C4-2B (cell line): Measurements from ENCODE around the gene NINJ1.

Experiments
- H3K27ac ChIP-seq: fragments of 450-650 bp; 2 replicates; pipeline ENCODE4 v1.5.1; 2017
- CTCF ChIP-seq: fragments of 450-650 bp; conservative IDR thresholded peaks from 2 replicates; pipeline ENCODE4 v1.5.1; 2017; ENCODE audit warnings: mild to moderate bottlenecking
- ZFX ChIP-seq: fragments of 450-650 bp; IDR thresholded peaks from 2 replicates; pipeline ENCODE4 v1.6.1; 2017

The NINJ1 gene

GRCh38 chr9:93137362-93137761 is 3.3 kb upstream of the NINJ1 start:
- TF ChIP-seq ZFX (no peak), CTCF (no peak)
- H3K27ac ChIP-seq, result no peak overlapping the region; the same call in 1 of the 2 replicates

DNA sequence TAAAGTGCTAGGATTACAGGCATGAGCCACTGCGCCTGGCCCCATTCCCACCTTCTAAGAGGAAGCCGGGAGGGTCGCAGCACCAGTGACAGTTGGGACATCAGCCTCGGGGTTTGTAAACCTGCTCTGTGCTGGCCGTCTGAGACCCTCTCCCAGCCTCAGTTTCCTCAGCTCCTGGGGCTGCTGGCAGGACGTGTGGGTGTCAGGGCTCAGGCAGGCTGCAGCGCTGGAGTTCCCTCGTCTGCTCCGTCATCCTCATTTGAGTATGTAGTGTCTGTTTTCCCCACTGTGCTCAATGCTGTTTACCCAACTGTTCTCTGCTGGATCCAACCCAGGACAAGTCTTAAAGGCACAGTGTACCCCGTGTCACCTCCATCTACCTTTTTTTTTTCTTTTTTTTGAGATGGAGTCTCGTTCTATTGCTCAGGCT is 2.0 kb upstream of the NINJ1 start:
- TF ChIP-seq ZFX, result no peak
- TF ChIP-seq CTCF, result no peak
- H3K27ac ChIP-seq, result peak overlapping the region; percentile 94

DNA sequence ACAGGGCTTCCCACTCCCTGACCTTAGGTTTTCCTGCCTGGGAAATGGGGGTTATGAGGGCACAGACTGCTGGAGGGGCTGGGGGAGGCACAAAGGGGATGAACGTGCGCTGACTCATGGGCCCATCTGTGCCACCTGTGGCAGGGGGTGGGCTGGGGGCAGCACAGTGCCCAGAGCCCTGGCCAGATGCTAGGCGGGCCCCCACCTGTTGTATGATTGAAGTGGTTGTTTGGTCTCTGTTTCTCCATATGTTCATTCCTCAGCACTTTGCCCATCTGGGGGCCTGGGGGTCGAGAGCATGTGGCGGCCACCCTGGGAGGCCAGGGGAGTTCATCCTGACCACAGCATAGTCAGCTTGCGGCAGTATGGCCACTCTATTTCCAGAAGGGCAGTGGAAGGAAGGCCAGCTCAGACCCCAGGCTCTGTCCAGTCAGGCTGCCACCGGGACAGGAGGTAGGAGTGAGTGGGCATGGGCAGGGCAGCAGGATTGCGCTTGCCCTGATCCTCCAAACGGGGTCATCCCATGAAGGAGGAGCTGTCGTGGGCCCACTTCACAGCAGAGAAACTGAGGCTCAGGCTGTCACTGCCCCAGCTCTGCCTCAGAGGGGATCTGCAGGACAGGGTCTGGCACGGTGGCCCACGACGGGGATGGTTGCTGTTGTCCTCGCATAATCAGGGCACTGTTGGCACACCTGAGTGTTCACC is 841 bp upstream of the NINJ1 start:
- peak overlapping the region; percentile 94 for H3K27ac ChIP-seq
- TF ChIP-seq CTCF, result no peak
- no peak for TF ChIP-seq ZFX

- no peak for TF ChIP-seq CTCF
- no peak for TF ChIP-seq ZFX
- peak overlapping the region; percentile 94 for H3K27ac ChIP-seq
Measured at GRCh38 chr9:93133681-93134014, 403 bp downstream of the NINJ1 start.

GRCh38 chr9:93132946-93133680 is 938 bp downstream of the NINJ1 start:
- H3K27ac ChIP-seq, result peak overlapping the region; percentile 94
- no peak for TF ChIP-seq CTCF
- no peak for TF ChIP-seq ZFX

DNA sequence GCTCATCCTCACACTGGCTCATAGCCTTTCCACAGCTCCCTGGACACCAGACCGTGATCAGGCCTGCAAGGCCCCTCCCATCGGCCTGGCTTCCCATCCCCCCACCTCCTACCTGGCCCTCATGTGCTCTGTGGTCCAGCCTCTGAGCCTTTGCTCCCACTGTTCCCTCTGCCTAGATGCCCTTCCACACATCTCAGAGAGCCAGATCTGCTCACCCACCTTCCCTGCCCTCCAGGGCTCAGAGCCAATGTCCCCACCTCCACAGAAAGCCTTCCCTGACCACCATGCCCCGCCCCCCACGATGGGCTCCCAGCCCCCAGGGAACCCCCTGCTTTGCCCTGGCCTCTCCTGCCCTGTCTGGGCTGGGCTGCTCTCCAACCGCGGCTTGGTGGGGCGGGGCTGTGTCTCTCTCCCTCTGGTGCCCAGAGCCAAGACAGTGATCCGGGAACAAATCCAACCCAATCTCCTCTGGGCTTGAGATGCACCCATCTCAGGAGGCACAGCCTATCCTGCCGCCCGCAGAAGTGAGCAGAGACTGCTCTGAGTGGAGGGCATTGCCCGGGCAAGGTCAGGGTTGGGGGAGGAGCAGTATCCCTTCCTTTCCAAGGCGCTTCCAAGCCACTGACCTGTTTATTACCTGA is 1.6 kb downstream of the NINJ1 start:
- TF ChIP-seq CTCF (no peak), ZFX (no peak)
- H3K27ac ChIP-seq, result peak overlapping the region; percentile 94
